Inflammatory macrophage treated with lipopolysaccharide for 4 hours (primary cell): ENCODE results near the gene MAN2B1.

Experiments used
- DNase-seq: peaks from one replicate; pipeline ENCODE4 v3.0.0-alpha.2; 2020

Gene MAN2B1

GRCh38 chr19:12610540-12611360 lies 55.8 kb downstream of the MAN2B1 start, which contains the start of the genes ZNF490 and ZNF791:
ZNF490 (minus strand) TSS chr19:12610813; CDS start chr19:12610680, 133 bp downstream.
ZNF791 (plus strand) TSS chr19:12610920; CDS start chr19:12611080, 160 bp downstream.
- DNase-seq, result peak; percentile 99

GRCh38 chr19:12607631-12608030 lies 58.9 kb downstream of the MAN2B1 start:
- DNase-seq, result peak; percentile 10

- DNase-seq, result peak; percentile 23
Measured at GRCh38 chr19:12606796-12607195, 59.7 kb downstream of the MAN2B1 start.

GRCh38 chr19:12603714-12604113 lies 62.8 kb downstream of the MAN2B1 start:
- no peak for DNase-seq

- DNase-seq, result no peak
Measured at GRCh38 chr19:12597594-12597993, 68.9 kb downstream of the MAN2B1 start.

GRCh38 chr19:12596927-12597548 lies 69.5 kb downstream of the MAN2B1 start:
- no peak for DNase-seq
